H1 (cell line): Measurements from ENCODE around the gene SPEM1. TPM values are rescaled to one million over a fixed set of nuclear protein-coding genes. Genes with fewer than 3 reads are reported as not detected.
A peak's percentile ranks its signal among the peaks of the same experiment; 100 is the strongest.

Experiments used
- CTCF ChIA-PET: fragments of 300-600 bp; sonication (Branson Sonifier 250); formaldehyde crosslinking; loops from one replicate; lab custom pipeline; 2021; ENCODE audit not compliant: partially characterized antibody; lab: Charles Lee
- POLR2A ChIA-PET: fragments of 300-600 bp; sonication (Branson Sonifier 250); formaldehyde crosslinking; loops from one replicate; lab custom pipeline; 2021; ENCODE audit warnings: inconsistent platforms; ENCODE audit not compliant: partially characterized antibody; lab: Charles Lee
- DNase-seq, 2 experiments: peaks; one replicate each; pipeline versions ENCODE4 v3.0.0 to v3.0.0-alpha.2; 2010 to 2022; ENCODE audit warnings: low spot score in 2 of 2, low read depth in 1 of 2, mixed read lengths in 1 of 2
- FAIRE-seq: peaks from 2 replicates; lab custom pipeline; 2011; peaks lifted over from hg19 to GRCh38; lab: Jason Lieb, UNC
- H2AFZ ChIP-seq: 2 replicates; pipeline ENCODE4 v1.8.1; 2012; ENCODE audit warnings: low read length, inconsistent platforms
- H2AK5ac ChIP-seq: 2 replicates; pipeline ENCODE4 v1.6.1; 2013; ENCODE audit warnings: low read depth, low read length
- H2BK120ac ChIP-seq: replicated peaks from 2 replicates; pipeline ENCODE3; 2013; ENCODE audit warnings: low read depth, low read length, inconsistent platforms
- H2BK12ac ChIP-seq: 2 replicates; pipeline ENCODE4 v1.6.1; 2013; ENCODE audit warnings: low read depth, low read length
- H2BK15ac ChIP-seq: 2 replicates; pipeline ENCODE4 v1.6.1; 2013; ENCODE audit warnings: low read length
- H2BK20ac ChIP-seq: 2 replicates; pipeline ENCODE4 v1.6.1; 2013; ENCODE audit warnings: low read length
- H2BK5ac ChIP-seq: 2 replicates; pipeline ENCODE4 v1.6.1; 2013; ENCODE audit warnings: low read depth, low read length
- H3K14ac ChIP-seq: 2 replicates; pipeline ENCODE4 v1.6.1; 2013; ENCODE audit warnings: inconsistent platforms; ENCODE audit not compliant: insufficient read length
- H3K18ac ChIP-seq: 2 replicates; pipeline ENCODE4 v1.6.1; 2013; ENCODE audit warnings: low read length; ENCODE audit errors: extremely low read depth
- H3K23ac ChIP-seq: 2 replicates; pipeline ENCODE4 v1.6.1; 2013; ENCODE audit warnings: inconsistent platforms; ENCODE audit not compliant: insufficient read length
- H3K23me2 ChIP-seq: 2 replicates; pipeline ENCODE4 v1.6.1; 2013; ENCODE audit warnings: low read depth, low read length
- H3K27ac ChIP-seq: 2 replicates; pipeline ENCODE4 v1.6.1; 2011; ENCODE audit warnings: low read depth, low read length, inconsistent platforms
- H3K27me3 ChIP-seq, 4 experiments: replicated peaks in 1 of 4; 1 replicate in 1 of 4; 2 replicates in 3 of 4; pipeline versions ENCODE4 v1.6.1 to v1.8.1; 2011 to 2013; ENCODE audit warnings: low read length in 3 of 4, mild to moderate bottlenecking in 3 of 4, inconsistent platforms in 2 of 4, mixed read lengths in 2 of 4, moderate library complexity in 1 of 4; ENCODE audit not compliant: control insufficient read depth in 3 of 4, insufficient read depth in 3 of 4; ENCODE audit errors: extremely low read depth in 1 of 4
- H3K36me3 ChIP-seq, 4 experiments: 2 replicates each; pipeline versions ENCODE4 v1.6.1 to v1.8.1; 2011 to 2013; ENCODE audit warnings: mild to moderate bottlenecking in 4 of 4, low read length in 3 of 4, moderate library complexity in 2 of 4, control low read depth in 1 of 4, inconsistent platforms in 1 of 4; ENCODE audit not compliant: insufficient read depth in 4 of 4, control insufficient read depth in 2 of 4
- H3K4ac ChIP-seq: replicated peaks from 2 replicates; pipeline ENCODE3; 2013; ENCODE audit warnings: low read length, low read depth, mixed read lengths, inconsistent platforms; ENCODE audit not compliant: insufficient read length
- H3K4me1 ChIP-seq, 4 experiments: replicated peaks in 1 of 4; 1 replicate in 1 of 4; 2 replicates in 3 of 4; pipeline versions ENCODE4 v1.6.1 to v1.8.1; 2011 to 2013; ENCODE audit warnings: low read length in 3 of 4, inconsistent platforms in 2 of 4, mixed read lengths in 1 of 4; ENCODE audit not compliant: insufficient read depth in 4 of 4, control insufficient read depth in 3 of 4
- H3K4me2 ChIP-seq, 2 experiments: 2 replicates each; pipeline versions ENCODE4 v1.6.1 to v1.8.1; 2011 to 2013; ENCODE audit warnings: low read depth in 2 of 2, low read length in 2 of 2, control low read depth in 1 of 2, inconsistent platforms in 1 of 2, mild to moderate bottlenecking in 1 of 2; ENCODE audit not compliant: insufficient read depth in 1 of 2
- H3K4me3 ChIP-seq, 4 experiments: fragments of 200-600, 300-600 bp in 1 of 4; sonication (generic), shearing (Covaris generic), sonication (Bioruptor Twin) in 1 of 4; 2 replicates each; pipeline versions ENCODE4 v1.5.1 to v1.8.1; 2011 to 2016; ENCODE audit warnings: low read length in 4 of 4, low read depth in 3 of 4, control low read depth in 2 of 4, inconsistent platforms in 2 of 4, mild to moderate bottlenecking in 2 of 4, mixed read lengths in 1 of 4, moderate library complexity in 1 of 4; ENCODE audit not compliant: insufficient read depth in 2 of 4; ENCODE audit errors: extremely low read depth in 1 of 4
- H3K56ac ChIP-seq: replicated peaks from 2 replicates; pipeline ENCODE3; 2013; ENCODE audit warnings: low read depth, mild to moderate bottlenecking, mixed read lengths, low read length, inconsistent platforms; ENCODE audit not compliant: insufficient read length
- H3K79me1 ChIP-seq: 2 replicates; pipeline ENCODE4 v1.6.1; 2013; ENCODE audit warnings: low read depth, low read length, control low read depth
- H3K79me2 ChIP-seq, 2 experiments: 2 replicates each; pipeline versions ENCODE4 v1.6.1 to v1.8.1; 2012 to 2013; ENCODE audit warnings: low read length in 2 of 2, mild to moderate bottlenecking in 2 of 2, inconsistent platforms in 1 of 2; ENCODE audit not compliant: insufficient read depth in 2 of 2, control insufficient read depth in 1 of 2
- H3K9ac ChIP-seq, 4 experiments: replicated peaks in 1 of 4; 1 replicate in 1 of 4; 2 replicates in 3 of 4; pipeline versions ENCODE4 v1.6.1 to v1.8.1; 2011 to 2013; ENCODE audit warnings: low read depth in 3 of 4, low read length in 3 of 4, control low read depth in 2 of 4, mild to moderate bottlenecking in 2 of 4, moderate library complexity in 2 of 4, inconsistent platforms in 1 of 4; ENCODE audit errors: extremely low read depth in 1 of 4
- H3K9me3 ChIP-seq, 2 experiments: 2 replicates each; pipeline versions ENCODE4 v1.6.1 to v1.8.1; 2012 to 2013; ENCODE audit warnings: mild to moderate bottlenecking in 2 of 2, moderate library complexity in 2 of 2, control low read depth in 1 of 2, inconsistent platforms in 1 of 2, low read depth in 1 of 2, low read length in 1 of 2, mixed read lengths in 1 of 2; ENCODE audit not compliant: insufficient read depth in 2 of 2
- H4K20me1 ChIP-seq, 2 experiments: replicated peaks in 1 of 2; 2 replicates each; pipeline versions ENCODE3 to v1.8.1; 2011 to 2013; ENCODE audit warnings: inconsistent platforms in 2 of 2, low read length in 2 of 2, mild to moderate bottlenecking in 1 of 2; ENCODE audit not compliant: insufficient read depth in 2 of 2, control insufficient read depth in 1 of 2
- H4K5ac ChIP-seq: 2 replicates; pipeline ENCODE4 v1.6.1; 2013; ENCODE audit warnings: low read length, low read depth, mixed read lengths, inconsistent platforms; ENCODE audit not compliant: insufficient read length
- H4K8ac ChIP-seq: 2 replicates; pipeline ENCODE4 v1.8.0; 2013; ENCODE audit warnings: mild to moderate bottlenecking, moderate library complexity, low read length, inconsistent platforms; ENCODE audit not compliant: insufficient read depth; ENCODE audit errors: extremely low read depth
- H4K91ac ChIP-seq: replicated peaks from 2 replicates; pipeline ENCODE3; 2013; ENCODE audit warnings: low read length, mixed read lengths, inconsistent platforms; ENCODE audit not compliant: insufficient read length
- ASH2L ChIP-seq: fragments of 200-600, 300-600 bp; sonication (generic); IDR thresholded peaks from one replicate; pipeline ENCODE4 v1.7.1; 2017; ENCODE audit warnings: low read length
- CBX5 ChIP-seq: fragments of 300-800, 300-1000 bp; sonication (generic); IDR thresholded peaks from 2 replicates; pipeline ENCODE4 v1.7.1; 2016; ENCODE audit warnings: antibody characterized with exemption, low read length, low read depth
- GABPA ChIP-seq: IDR thresholded peaks from 2 replicates; pipeline ENCODE4 v1.6.1; 2011; ENCODE audit warnings: mild to moderate bottlenecking, low read length, moderate library complexity, borderline replicate concordance; ENCODE audit not compliant: insufficient read depth
- GTF2F1 ChIP-seq: IDR thresholded peaks from 2 replicates; pipeline ENCODE4 v1.6.1; 2012; ENCODE audit warnings: low read depth, low read length, improper control_type of control experiment, borderline replicate concordance
- RAD21 ChIP-seq, 2 experiments: IDR thresholded peaks in 1 of 2; conservative IDR thresholded peaks in 1 of 2; 2 replicates each; pipeline ENCODE4 v1.6.1; 2011; ENCODE audit warnings: low read depth in 2 of 2, low read length in 2 of 2, improper control_type of control experiment in 1 of 2, inconsistent platforms in 1 of 2, mild to moderate bottlenecking in 1 of 2, moderate library complexity in 1 of 2
- RNF2 ChIP-seq: fragments of 200-900, 300-1000 bp; sonication (generic); IDR thresholded peaks from 2 replicates; pipeline ENCODE4 v1.7.1; 2016; ENCODE audit warnings: borderline replicate concordance, low read depth, mild to moderate bottlenecking, antibody characterized with exemption, low read length; ENCODE audit not compliant: poor library complexity, severe bottlenecking; ENCODE audit errors: missing control alignments
- SRF ChIP-seq: IDR thresholded peaks from 2 replicates; pipeline ENCODE4 v1.6.1; 2011; ENCODE audit warnings: mild to moderate bottlenecking, low read depth, low read length, moderate library complexity
- TAF1 ChIP-seq: IDR thresholded peaks from 2 replicates; pipeline ENCODE4 v1.6.1; 2011; ENCODE audit warnings: mild to moderate bottlenecking, low read depth, low read length
- TEAD4 ChIP-seq: IDR thresholded peaks from 2 replicates; pipeline ENCODE4 v1.6.1; 2012; ENCODE audit warnings: low read depth, low read length, inconsistent platforms, mixed read lengths
- WGBS, 2 experiments: shearing (Covaris generic) in 1 of 2; methylation state at CpG; one replicate each; pipeline versions ENCODE4 v1.1.6 to v1.1.7; 2013 to 2015; ENCODE audit warnings: low lambda C conversion rate in 2 of 2, mixed read lengths in 2 of 2, inconsistent platforms in 1 of 2, low coverage in 1 of 2, missing lambda C conversion rate in 1 of 2; ENCODE audit not compliant: insufficient replicate concordance in 2 of 2, insufficient coverage in 1 of 2, insufficient read length in 1 of 2; ENCODE audit errors: extremely low coverage in 1 of 2, missing lambda C conversion rate in 1 of 2; 5-methylcytosine and 5-hydroxymethylcytosine counted together
- polyA plus RNA-seq, 7 experiments: library from polyadenylated mRNA; depleted of rRNA in 3 of 7; stranded (reverse) in 5 of 7; unstranded in 2 of 7; fragments of >200 nt in 5 of 7; fragments of 200-250 nt in 2 of 7; gene quantifications; 1 replicate in 5 of 7; 2 replicates in 1 of 7; 4 replicates in 1 of 7; pipeline versions ENCODE4 v1.2.1 to v1.2.3, GENCODE V29; 2011 to 2013; ENCODE audit warnings: missing spikeins in 2 of 7, mixed read lengths in 2 of 7
- total RNA-seq: library from RNA; stranded (reverse); fragmentation: NEBNext Ultra II Directional; extraction: Animal tissue kit (Norgen Biotek cat#: 25700); gene quantifications from 2 replicates; pipeline ENCODE4 v1.2.1, GENCODE V29; 2021
- TF ChIP-seq, protein P1 (sequence below): IDR thresholded peaks from 2 replicates; pipeline ENCODE4 v1.6.1; 2011; ENCODE audit warnings: low read length, improper control_type of control experiment

Gene SPEM1
- total and polyA plus RNA-seq, 2 of the 8 experiments (the other 6 are each of a cell fraction or from before 2014, with no cell fraction given) = not detected

DNA sequence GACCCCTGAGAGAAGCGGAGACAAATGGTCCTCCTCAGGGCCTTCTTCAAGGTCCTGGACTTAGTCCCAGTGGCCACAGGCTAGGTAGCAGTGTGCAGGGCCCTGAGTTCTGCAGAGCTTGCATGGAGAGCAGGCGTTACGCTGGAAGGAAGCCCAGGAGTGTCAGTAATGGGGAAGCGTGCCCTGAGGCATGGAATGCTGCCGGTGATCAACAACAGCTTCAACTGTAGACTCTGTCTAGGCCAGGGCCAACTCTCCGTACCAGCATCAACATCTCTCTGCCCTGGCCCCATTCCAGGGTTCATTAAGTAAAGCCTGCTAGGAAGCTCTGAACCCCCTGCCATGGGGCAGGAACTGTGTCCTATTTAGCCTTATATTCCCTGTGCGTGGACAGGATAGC is 39.8 kb upstream of the SPEM1 start:
- H3K4ac ChIP-seq = no peak overlapping the region
- peak overlapping the region; percentile 82; the same call in 1 of the 2 replicates for H2BK12ac ChIP-seq
- H2BK120ac ChIP-seq = no peak overlapping the region
- peaks cover 0 to 7% of the 10 kb centered on the region in 2 experiments; a peak in 1 of 4 replicates for H3K9me3 ChIP-seq
- no peak overlapping the region for H3K9ac ChIP-seq
- no peaks in the 10 kb centered on the region for H3K79me2 ChIP-seq
- H3K23ac ChIP-seq = no peak overlapping the region
- H2BK5ac ChIP-seq = peak overlapping the region; percentile 44; the same call in 1 of the 2 replicates
- FAIRE-seq = no peak
- peak overlapping the region; percentile 88; the same call in 1 of the 2 replicates for H2BK15ac ChIP-seq
- peaks cover 0 to 39% (median 29%) of the 10 kb centered on the region in 4 experiments; a peak in 6 of 7 replicates for H3K27me3 ChIP-seq
- H2AFZ ChIP-seq = peak overlapping the region; percentile 73; the same call in 1 of the 2 replicates
- H4K8ac ChIP-seq = no peak overlapping the region; the same call in 1 of the 2 replicates
- H3K56ac ChIP-seq = no peak overlapping the region
- H3K4me3 ChIP-seq = peak overlapping the region; percentile 37 to 72 (median 56); a peak in 6 of 8 replicates
- peaks cover 0 to 8% of the 10 kb centered on the region in 2 experiments for H4K20me1 ChIP-seq
- no peak for DNase-seq
- no peak overlapping the region for H4K91ac ChIP-seq
- no peak overlapping the region for H3K27ac ChIP-seq
- 80% methylated on average over 7 of the region's 7 CpGs; no CpG with 5 or more reads in 1 of the 2 experiments for WGBS, 2 experiments
- H3K79me1 ChIP-seq = peaks cover 3% of the 10 kb centered on the region; the same call in 1 of the 2 replicates
- no peak overlapping the region for H4K5ac ChIP-seq
- no peak overlapping the region for H2BK20ac ChIP-seq
- H3K4me1 ChIP-seq = peaks cover 0 to 17% (median 10%) of the 10 kb centered on the region in 4 experiments; a peak in 6 of 7 replicates
- ChIA-PET POLR2A (interaction anchor here (0.7 to 1.7 kb wide), 19 partner anchors 8 to 270 kb away, joined by 3 to 6 read pairs (median 3); partner anchors contain the start of genes ATP1B2, MPDU1, PLSCR3 and TMEM95), CTCF (interaction anchor here (0.9 to 1.1 kb wide), 5 partner anchors 19 to 180 kb away, joined by 3 to 5 read pairs (median 3); no protein-coding TSS in a partner anchor)
- peak overlapping the region; percentile 66 to 83 for H3K4me2 ChIP-seq
- H3K14ac ChIP-seq = no peak overlapping the region
- H2AK5ac ChIP-seq = no peak overlapping the region
- no peaks in the 10 kb centered on the region for H3K36me3 ChIP-seq
- no peak for TF ChIP-seq GTF2F1
- TF ChIP-seq ASH2L = no peak
- TF ChIP-seq RNF2 = no peak
- TF ChIP-seq TEAD4 = no peak
- no peak for TF ChIP-seq GABPA
- TF ChIP-seq CBX5 = no peak
- no peak for TF ChIP-seq RAD21 (IDR thresholded peaks at IDR 0.05 in 1 of 2, conservative IDR thresholded peaks at IDR 0.05 in 1 of 2; ENCODE audit: low read depth in 2 of 2, low read length in 2 of 2)
- no peak for TF ChIP-seq SRF
- no peak for TF ChIP-seq TAF1
- TF ChIP-seq, protein P1, sequence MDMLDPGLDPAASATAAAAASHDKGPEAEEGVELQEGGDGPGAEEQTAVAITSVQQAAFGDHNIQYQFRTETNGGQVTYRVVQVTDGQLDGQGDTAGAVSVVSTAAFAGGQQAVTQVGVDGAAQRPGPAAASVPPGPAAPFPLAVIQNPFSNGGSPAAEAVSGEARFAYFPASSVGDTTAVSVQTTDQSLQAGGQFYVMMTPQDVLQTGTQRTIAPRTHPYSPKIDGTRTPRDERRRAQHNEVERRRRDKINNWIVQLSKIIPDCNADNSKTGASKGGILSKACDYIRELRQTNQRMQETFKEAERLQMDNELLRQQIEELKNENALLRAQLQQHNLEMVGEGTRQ = no peak
- peaks cover 12% of the 10 kb centered on the region; the same call in 1 of the 2 replicates for H3K23me2 ChIP-seq
- peak overlapping the region; percentile 87 for H3K18ac ChIP-seq
